ENCODE data around the gene LMAN1L. TPM values are rescaled to one million over a fixed set of nuclear protein-coding genes. Genes with fewer than 3 reads are reported as not detected.

The LMAN1L gene
- total RNA-seq, 1 experiment from 2014 or later: 0.23 TPM

DNA sequence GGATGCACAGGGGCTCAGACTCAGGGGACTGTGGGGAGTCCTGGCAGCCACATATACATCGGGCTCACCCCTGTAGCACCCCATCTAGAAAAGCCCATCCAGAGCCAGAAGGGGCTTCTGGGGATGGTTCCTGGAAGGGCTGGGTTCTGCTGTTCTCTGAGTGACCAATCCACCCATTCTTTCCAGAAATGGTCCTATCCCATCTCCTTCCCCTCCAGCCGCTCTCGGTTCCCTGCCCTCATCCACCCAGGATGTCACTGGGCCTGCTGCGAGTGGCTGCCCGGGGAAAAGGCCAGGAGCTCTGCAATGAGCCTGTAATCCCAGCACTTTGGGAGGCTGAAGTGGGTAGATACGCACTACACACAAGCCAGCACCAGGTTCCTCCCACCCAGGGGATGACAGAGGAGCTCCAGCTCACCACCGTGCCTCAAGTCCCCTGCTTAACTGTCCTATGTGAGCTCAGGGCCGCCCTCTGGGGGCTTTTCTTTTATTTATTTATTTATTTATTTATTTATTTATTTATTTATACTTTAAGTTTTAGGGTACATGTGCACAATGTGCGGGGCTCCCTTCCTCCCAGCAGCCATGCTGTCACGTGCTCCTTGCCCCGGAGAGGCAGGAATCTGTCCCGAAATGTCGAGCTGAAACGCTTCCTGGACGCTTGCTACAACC is 44.4 kb upstream of the LMAN1L start:
- peaks cover 4% of the 10 kb centered on the region for H3K36me3 Mint-ChIP-seq (ENCODE audit: insufficient read depth, unreplicated experiment)
- DNase-seq (ENCODE audit: unreplicated experiment): no peak
- no peak overlapping the region for H3K27ac Mint-ChIP-seq (ENCODE audit: low read depth, unreplicated experiment)
- no TSS peak for BruUV-seq (replicated peaks)
- H3K9me3 Mint-ChIP-seq (ENCODE audit: unreplicated experiment): no peaks in the 10 kb centered on the region
- ChIA-PET POLR2A (interaction anchor here (0.6 to 2.2 kb wide), 6 partner anchors 10 to 135 kb away, joined by 3 to 9 read pairs (median 3); no protein-coding TSS in a partner anchor), CTCF (interaction anchor here (0.5 to 26.4 kb wide), 32 partner anchors 9 to 794 kb away, joined by 3 to 632 read pairs (median 6); partner anchors contain the start of genes CYP1A1 and EDC3)
- no peaks in the 10 kb centered on the region for H3K27me3 Mint-ChIP-seq (ENCODE audit: insufficient read depth, unreplicated experiment)
- intact Hi-C loops (cut with micrococcal nuclease): loop anchor here (5.0 to 10.0 kb wide), 2 partner anchors 303 to 396 kb away; partner anchors contain the start of gene UBL7
- H3K4me3 Mint-ChIP-seq (ENCODE audit: unreplicated experiment): no peak overlapping the region
- no peak for TF ChIP-seq CTCF (IDR thresholded peaks at IDR 0.05; ENCODE audit: unreplicated experiment)
- peaks cover 6% of the 10 kb centered on the region for H3K4me1 Mint-ChIP-seq (ENCODE audit: insufficient read depth, unreplicated experiment)

GRCh38 chr15:74768771-74769342 is 43.8 kb upstream of the LMAN1L start:
- peak; percentile 81 for TF ChIP-seq CTCF (IDR thresholded peaks at IDR 0.05; ENCODE audit: unreplicated experiment)
- Mint-ChIP-seq H3K4me1 (ENCODE audit: insufficient read depth, unreplicated experiment) (peaks cover 6% of the 10 kb centered on the region), H3K4me3 (ENCODE audit: unreplicated experiment) (no peak overlapping the region), H3K36me3 (ENCODE audit: insufficient read depth, unreplicated experiment) (peaks cover 4% of the 10 kb centered on the region), H3K9me3 (ENCODE audit: unreplicated experiment) (no peaks in the 10 kb centered on the region), H3K27ac (ENCODE audit: low read depth, unreplicated experiment) (no peak overlapping the region), H3K27me3 (ENCODE audit: insufficient read depth, unreplicated experiment) (no peaks in the 10 kb centered on the region)
- intact Hi-C loops (cut with micrococcal nuclease): loop anchor here (1.0 to 10.0 kb wide), 3 partner anchors 134 to 397 kb away; partner anchors contain the start of gene UBL7
- ChIA-PET POLR2A (interaction anchor here (0.6 to 2.2 kb wide), 7 partner anchors 9 to 571 kb away, joined by 3 to 9 read pairs (median 3); no protein-coding TSS in a partner anchor), CTCF (interaction anchor here (0.5 to 26.4 kb wide), 48 partner anchors 10 to 794 kb away, joined by 3 to 632 read pairs (median 6); partner anchors contain the start of genes CYP1A1, EDC3, RPP25 and ULK3)
- peak; percentile 70 for DNase-seq (ENCODE audit: unreplicated experiment)
- BruUV-seq (replicated peaks): no TSS peak

DNA sequence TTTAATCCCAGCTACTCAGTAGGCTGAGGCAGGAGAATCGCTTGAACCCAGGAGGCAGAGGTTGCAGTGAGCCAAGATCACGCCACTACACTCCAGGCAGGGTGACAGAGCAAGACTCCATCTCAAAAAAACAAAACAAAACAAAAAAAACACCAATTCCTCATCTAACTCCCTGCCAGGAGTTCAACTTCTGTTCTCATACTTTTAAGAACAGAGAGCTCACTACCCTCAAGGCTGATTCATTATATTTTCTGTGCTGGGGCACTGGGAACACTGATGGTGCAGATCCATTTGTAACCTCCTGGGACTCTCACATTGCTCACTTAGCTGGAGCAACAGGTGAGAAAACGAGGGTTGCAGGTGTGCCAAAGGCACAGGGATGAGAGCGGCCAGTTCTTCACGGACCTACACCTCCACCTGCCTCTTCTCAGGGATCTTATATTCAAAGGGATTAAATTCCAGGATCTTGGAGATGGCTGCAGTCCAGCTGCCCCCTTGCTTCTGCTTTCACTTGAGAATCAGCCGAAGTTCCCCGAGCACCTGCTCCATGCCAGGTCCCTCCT is 43.1 kb upstream of the LMAN1L start:
- intact Hi-C loops (cut with micrococcal nuclease): loop anchor here (1.0 to 10.0 kb wide), 3 partner anchors 134 to 397 kb away; partner anchors contain the start of gene UBL7
- DNase-seq (ENCODE audit: unreplicated experiment): no peak
- Mint-ChIP-seq H3K9me3 (ENCODE audit: unreplicated experiment) (no peaks in the 10 kb centered on the region), H3K4me3 (ENCODE audit: unreplicated experiment) (no peak overlapping the region), H3K27ac (ENCODE audit: low read depth, unreplicated experiment) (no peak overlapping the region), H3K27me3 (ENCODE audit: insufficient read depth, unreplicated experiment) (no peaks in the 10 kb centered on the region), H3K4me1 (ENCODE audit: insufficient read depth, unreplicated experiment) (peaks cover 6% of the 10 kb centered on the region), H3K36me3 (ENCODE audit: insufficient read depth, unreplicated experiment) (peaks cover 4% of the 10 kb centered on the region)
- ChIA-PET CTCF (interaction anchor here (0.6 to 26.4 kb wide), 54 partner anchors 10 to 538 kb away, joined by 3 to 632 read pairs (median 6); partner anchors contain the start of genes CYP1A1, EDC3, RPP25 and ULK3), POLR2A (interaction anchor here (0.6 to 2.2 kb wide), 9 partner anchors 8 to 746 kb away, joined by 3 to 9 read pairs (median 3); no protein-coding TSS in a partner anchor)
- no peak for TF ChIP-seq CTCF (IDR thresholded peaks at IDR 0.05; ENCODE audit: unreplicated experiment)
- no TSS peak for BruUV-seq (replicated peaks)

All from MCF 10A (cell line).